ENCODE results near the gene XYLT1.

- no peak for TF ChIP-seq CTCF (IDR thresholded peaks at IDR 0.05; ENCODE audit: control extremely low read depth in 1 of 3, insufficient read depth in 1 of 3, low read depth in 1 of 3, low read length in 3 of 3)
- no peak for TF ChIP-seq ZNF274 (IDR thresholded peaks at IDR 0.05; ENCODE audit: borderline replicate concordance, extremely low read depth, low read length)
- TF ChIP-seq RBBP5 (IDR thresholded peaks at IDR 0.05; ENCODE audit: borderline replicate concordance, low read depth, low read length): no peak
- TF ChIP-seq RAD21 (IDR thresholded peaks at IDR 0.05 in 1 of 2, conservative IDR thresholded peaks at IDR 0.05 in 1 of 2; ENCODE audit: low read depth in 2 of 2, low read length in 2 of 2): no peak
- no peak for TF ChIP-seq EZH2 (IDR thresholded peaks at IDR 0.05; ENCODE audit: low read depth, low read length, severe bottlenecking)
These were observed 101.1 kb downstream of the XYLT1 start for GRCh38 chr16:17369421-17370222.

Measured in H1 (cell line).